Suppressor macrophage (primary cell): ENCODE data around the gene METTL16.
A peak's percentile ranks its signal among the peaks of the same experiment; 100 is the strongest.

Source experiments
- DNase-seq, 4 experiments: peaks; one replicate each; pipeline ENCODE4 v3.0.0-alpha.2; 2020 to 2022

Gene METTL16

GRCh38 chr17:2380226-2380922, 131.3 kb downstream of the METTL16 start:
- no peak for DNase-seq

- no peak for DNase-seq
These were observed 132.0 kb downstream of the METTL16 start for GRCh38 chr17:2379489-2380225.

- no peak for DNase-seq
These were observed 132.8 kb downstream of the METTL16 start for GRCh38 chr17:2378905-2379304.

GRCh38 chr17:2377659-2378058, 134.0 kb downstream of the METTL16 start:
- DNase-seq = peak in 1 of 4 experiments; percentile 27

- DNase-seq = no peak
These were observed 135.6 kb downstream of the METTL16 start for GRCh38 chr17:2376107-2376506.

- DNase-seq = no peak
These were observed 136.3 kb downstream of the METTL16 start for GRCh38 chr17:2375406-2375805.

- DNase-seq = no peak
These were observed 137.0 kb downstream of the METTL16 start for GRCh38 chr17:2374549-2375285.

- no peak for DNase-seq
These were observed 138.5 kb downstream of the METTL16 start for GRCh38 chr17:2373179-2373578.

GRCh38 chr17:2372681-2373080, 139.0 kb downstream of the METTL16 start:
- no peak for DNase-seq

- DNase-seq = no peak
These were observed 139.5 kb downstream of the METTL16 start for GRCh38 chr17:2372180-2372579.

GRCh38 chr17:2371183-2372130, 140.2 kb downstream of the METTL16 start:
- no peak for DNase-seq

GRCh38 chr17:2370211-2370589, 141.5 kb downstream of the METTL16 start:
- no peak for DNase-seq

GRCh38 chr17:2369551-2370210, 142.0 kb downstream of the METTL16 start:
- no peak for DNase-seq

- no peak for DNase-seq
These were observed 142.6 kb downstream of the METTL16 start for GRCh38 chr17:2369039-2369438.

GRCh38 chr17:2368359-2368758, 143.3 kb downstream of the METTL16 start:
- no peak for DNase-seq

- no peak for DNase-seq
These were observed 144.8 kb downstream of the METTL16 start for GRCh38 chr17:2366747-2367494.
